ENCODE measurements around the gene CEP162. TPM values are rescaled to one million over a fixed set of nuclear protein-coding genes. Genes with fewer than 3 reads are reported as not detected.

The CEP162 gene
- total and polyA plus RNA-seq, 2 of the 8 experiments (the other 6 are each of a cell fraction or from before 2014, with no cell fraction given), result 1.3 to 10.6 TPM

GRCh38 chr6:84227044-84227433, 404 bp downstream of the CEP162 start:
- Histone ChIP-seq H3K4me3 (ENCODE audit: extremely low read depth in 1 of 4, insufficient read depth in 2 of 4, low read depth in 3 of 4, low read length in 4 of 4) (peak overlapping the region; percentile 81 to 100 (median 93)), H3K56ac (replicated peaks; ENCODE audit: insufficient read length, low read depth, low read length) (no peak overlapping the region), H3K4me1 (replicated peaks in 1 of 4; ENCODE audit: control insufficient read depth in 3 of 4, insufficient read depth in 4 of 4, low read length in 3 of 4) (no peaks in the 10 kb centered on the region; a peak in 2 of 7 replicates), H2BK12ac (ENCODE audit: low read depth, low read length) (no peak overlapping the region), H3K23ac (ENCODE audit: insufficient read length) (no peak overlapping the region), H4K5ac (ENCODE audit: insufficient read length, low read depth, low read length) (no peak overlapping the region), H2BK5ac (ENCODE audit: low read depth, low read length) (peak overlapping the region; percentile 76; the same call in 1 of the 2 replicates), H2AK5ac (ENCODE audit: low read depth, low read length) (no peak overlapping the region), H3K9ac (replicated peaks in 1 of 4; ENCODE audit: extremely low read depth in 1 of 4, low read depth in 3 of 4, low read length in 3 of 4) (peak overlapping the region in 3 of 4 experiments; percentile 64 to 76 (median 69); a peak in 5 of 7 replicates), H2AFZ (ENCODE audit: low read length) (peak overlapping the region; percentile 100), H3K9me3 (ENCODE audit: insufficient read depth in 2 of 2, low read depth in 1 of 2, low read length in 1 of 2) (no peaks in the 10 kb centered on the region), H4K8ac (ENCODE audit: extremely low read depth, insufficient read depth, low read length) (no peak overlapping the region), H3K4me2 (ENCODE audit: insufficient read depth in 1 of 2, low read depth in 2 of 2, low read length in 2 of 2) (peak overlapping the region; percentile 86 to 88), H3K23me2 (ENCODE audit: low read depth, low read length) (peaks cover 10% of the 10 kb centered on the region), H3K4ac (replicated peaks; ENCODE audit: insufficient read length, low read depth, low read length) (no peak overlapping the region), H4K91ac (replicated peaks; ENCODE audit: insufficient read length, low read length) (no peak overlapping the region), H3K27me3 (replicated peaks in 1 of 4; ENCODE audit: control insufficient read depth in 3 of 4, extremely low read depth in 1 of 4, insufficient read depth in 3 of 4, low read length in 3 of 4) (peaks cover 0 to 3% (median 0%) of the 10 kb centered on the region in 4 experiments; a peak in 1 of 7 replicates), H3K27ac (ENCODE audit: low read depth, low read length) (no peak overlapping the region), H3K18ac (ENCODE audit: extremely low read depth, low read length) (no peak overlapping the region), H2BK15ac (ENCODE audit: low read length) (no peak overlapping the region), H2BK20ac (ENCODE audit: low read length) (no peak overlapping the region), H3K14ac (ENCODE audit: insufficient read length) (no peak overlapping the region), H2BK120ac (replicated peaks; ENCODE audit: low read depth, low read length) (no peak overlapping the region), H3K79me1 (ENCODE audit: low read depth, low read length) (no peaks in the 10 kb centered on the region), H3K36me3 (ENCODE audit: control insufficient read depth in 2 of 4, insufficient read depth in 4 of 4, low read length in 3 of 4) (no peaks in the 10 kb centered on the region), H4K20me1 (replicated peaks in 1 of 2; ENCODE audit: control insufficient read depth in 1 of 2, insufficient read depth in 2 of 2, low read length in 2 of 2) (no peaks in the 10 kb centered on the region), H3K79me2 (ENCODE audit: control insufficient read depth in 1 of 2, insufficient read depth in 2 of 2, low read length in 2 of 2) (peaks cover 0 to 3% of the 10 kb centered on the region in 2 experiments; a peak in 1 of 4 replicates)
- CTCF ChIA-PET (ENCODE audit: partially characterized antibody), result interaction anchor here (0.7 to 2.4 kb wide), 11 partner anchors 10 to 612 kb away, joined by 3 to 9 read pairs (median 3); no protein-coding TSS in a partner anchor
- POLR2A ChIA-PET (ENCODE audit: partially characterized antibody), result no interaction called here
- DNase-seq (ENCODE audit: low read depth in 1 of 2, low spot score in 2 of 2), result no peak
- 16% methylated on average over 14 of the region's 14 CpGs; no CpG with 5 or more reads in 1 of the 2 experiments for WGBS, 2 experiments (ENCODE audit: extremely low coverage in 1 of 2, insufficient coverage in 1 of 2, insufficient read length in 1 of 2, insufficient replicate concordance in 2 of 2, low coverage in 1 of 2, low lambda C conversion rate in 2 of 2, missing lambda C conversion rate in 1 of 2)
- no peak for FAIRE-seq
- TF ChIP-seq POU5F1 (IDR thresholded peaks at IDR 0.05; ENCODE audit: low read depth, low read length) (no peak), HDAC6 (IDR thresholded peaks at IDR 0.05; ENCODE audit: low read depth, low read length) (no peak), YY1 (IDR thresholded peaks at IDR 0.05; ENCODE audit: low read depth, low read length) (no peak), ZNF274 (IDR thresholded peaks at IDR 0.05; ENCODE audit: borderline replicate concordance, extremely low read depth, low read length) (no peak), EGR1 (IDR thresholded peaks at IDR 0.05; ENCODE audit: borderline replicate concordance, low read depth, low read length) (no peak), SP2 (IDR thresholded peaks at IDR 0.05; ENCODE audit: low read length) (no peak), GTF2F1 (IDR thresholded peaks at IDR 0.05; ENCODE audit: borderline replicate concordance, low read depth, low read length) (no peak)

All from H1 (cell line).